Measurements from ENCODE around the gene ACOXL. TPM values are rescaled to one million over a fixed set of nuclear protein-coding genes. Genes with fewer than 3 reads are reported as not detected.

ACOXL gene
- total and polyA plus RNA-seq, 4 donors, result 0.13 TPM; not detected in 3

GRCh38 chr2:110793034-110793433 is 60.7 kb downstream of the ACOXL start:
- intact Hi-C loops (cut with DNase I), result no loop called here
- no peak for DNase-seq
- no peaks in the 10 kb centered on the region for H3K27me3 ChIP-seq (ENCODE audit: control insufficient read depth in 1 of 2, insufficient read depth in 2 of 2, low read length in 1 of 2)
- no peak overlapping the region for H3K27ac ChIP-seq (ENCODE audit: low read depth in 1 of 2, low read length in 2 of 2)
- no peak for ATAC-seq (ENCODE audit: low FRiP score)
- H3K4me3 ChIP-seq (ENCODE audit: low read length in 2 of 2), result no peak overlapping the region
- H3K4me1 ChIP-seq (ENCODE audit: control insufficient read depth in 1 of 2, insufficient read depth in 2 of 2, low read length in 2 of 2), result no peaks in the 10 kb centered on the region
- H3K36me3 ChIP-seq (ENCODE audit: control insufficient read depth in 1 of 2, insufficient read depth in 2 of 2, low read length in 1 of 2), result no peaks in the 10 kb centered on the region
- H3K9me3 ChIP-seq (ENCODE audit: control insufficient read depth, low read length), result no peaks in the 10 kb centered on the region
- WGBS, 2 donors, result 92 to 96% methylated on average over 4 of the region's 4 CpGs

GRCh38 chr2:110794390-110794789 is 62.0 kb downstream of the ACOXL start:
- H3K27me3 ChIP-seq (ENCODE audit: control insufficient read depth in 1 of 2, insufficient read depth in 2 of 2, low read length in 1 of 2), result no peaks in the 10 kb centered on the region
- H3K9me3 ChIP-seq (ENCODE audit: control insufficient read depth, low read length), result peaks cover 2% of the 10 kb centered on the region
- DNase-seq (no peak), ATAC-seq (ENCODE audit: low FRiP score) (no peak)
- WGBS, 2 donors, result 82 to 87% methylated on average over 4 of the region's 4 CpGs
- H3K36me3 ChIP-seq (ENCODE audit: control insufficient read depth in 1 of 2, insufficient read depth in 2 of 2, low read length in 1 of 2), result no peaks in the 10 kb centered on the region
- H3K4me3 ChIP-seq (ENCODE audit: low read length in 2 of 2), result no peak overlapping the region
- intact Hi-C loops (cut with DNase I), result no loop called here
- no peaks in the 10 kb centered on the region for H3K4me1 ChIP-seq (ENCODE audit: control insufficient read depth in 1 of 2, insufficient read depth in 2 of 2, low read length in 2 of 2)
- no peak overlapping the region for H3K27ac ChIP-seq (ENCODE audit: low read depth in 1 of 2, low read length in 2 of 2)

- DNase-seq (no peak), ATAC-seq (ENCODE audit: low FRiP score) (no peak)
- Histone ChIP-seq H3K36me3 (ENCODE audit: control insufficient read depth in 1 of 2, insufficient read depth in 2 of 2, low read length in 1 of 2) (no peaks in the 10 kb centered on the region), H3K27ac (ENCODE audit: low read depth in 1 of 2, low read length in 2 of 2) (no peak overlapping the region), H3K27me3 (ENCODE audit: control insufficient read depth in 1 of 2, insufficient read depth in 2 of 2, low read length in 1 of 2) (no peaks in the 10 kb centered on the region), H3K9me3 (ENCODE audit: control insufficient read depth, low read length) (peaks cover 2% of the 10 kb centered on the region), H3K4me1 (ENCODE audit: control insufficient read depth in 1 of 2, insufficient read depth in 2 of 2, low read length in 2 of 2) (no peaks in the 10 kb centered on the region), H3K4me3 (ENCODE audit: low read length in 2 of 2) (no peak overlapping the region)
- intact Hi-C loops (cut with DNase I), result no loop called here
- 95% methylated on average over 8 of the region's 8 CpGs for WGBS, 2 donors
Observed at GRCh38 chr2:110794951-110795350, 62.6 kb downstream of the ACOXL start.

DNA sequence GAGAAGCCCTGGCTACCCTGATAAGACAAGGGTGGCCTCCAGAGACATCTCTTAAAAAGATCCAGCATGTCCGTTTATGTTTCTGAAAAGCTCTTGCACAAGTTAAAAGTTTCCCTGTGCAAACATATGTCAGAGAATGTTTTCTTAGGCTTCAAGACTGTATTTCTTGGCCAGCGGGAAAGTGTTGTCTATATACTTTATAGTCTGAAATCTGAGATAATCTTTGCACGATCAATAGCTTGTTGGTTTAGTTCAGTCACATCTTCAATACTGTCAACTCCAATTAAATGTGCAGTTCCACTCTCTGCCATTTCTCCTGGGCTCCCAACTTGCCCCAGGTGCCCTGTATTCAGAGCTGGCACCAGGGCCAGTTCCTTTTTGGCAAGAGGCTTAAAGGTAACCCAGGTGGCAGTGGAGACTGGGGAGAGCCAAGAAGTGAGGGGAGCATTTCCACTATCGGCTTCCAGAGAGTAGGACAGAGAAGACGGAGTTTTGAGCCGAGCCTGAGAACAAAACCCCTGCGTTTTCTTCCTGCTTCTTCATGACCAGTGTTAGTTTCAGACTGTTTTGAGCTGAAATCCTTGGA is 64.4 kb downstream of the ACOXL start:
- Histone ChIP-seq H3K36me3 (ENCODE audit: control insufficient read depth in 1 of 2, insufficient read depth in 2 of 2, low read length in 1 of 2) (no peaks in the 10 kb centered on the region), H3K4me3 (ENCODE audit: low read length in 2 of 2) (no peak overlapping the region), H3K27ac (ENCODE audit: low read depth in 1 of 2, low read length in 2 of 2) (no peak overlapping the region), H3K9me3 (ENCODE audit: control insufficient read depth, low read length) (peaks cover 2% of the 10 kb centered on the region), H3K4me1 (ENCODE audit: control insufficient read depth in 1 of 2, insufficient read depth in 2 of 2, low read length in 2 of 2) (no peaks in the 10 kb centered on the region), H3K27me3 (ENCODE audit: control insufficient read depth in 1 of 2, insufficient read depth in 2 of 2, low read length in 1 of 2) (no peaks in the 10 kb centered on the region)
- intact Hi-C loops (cut with DNase I), result no loop called here
- ATAC-seq (ENCODE audit: low FRiP score) (peak; percentile 24), DNase-seq (no peak)
- 14 to 20% methylated on average over 7 of the region's 7 CpGs for WGBS, 2 donors

- no peak overlapping the region for H3K4me3 ChIP-seq (ENCODE audit: low read length in 2 of 2)
- no peaks in the 10 kb centered on the region for H3K4me1 ChIP-seq (ENCODE audit: control insufficient read depth in 1 of 2, insufficient read depth in 2 of 2, low read length in 2 of 2)
- H3K27ac ChIP-seq (ENCODE audit: low read depth in 1 of 2, low read length in 2 of 2), result no peak overlapping the region
- H3K9me3 ChIP-seq (ENCODE audit: control insufficient read depth, low read length), result peaks cover 3% of the 10 kb centered on the region
- DNase-seq (no peak), ATAC-seq (ENCODE audit: low FRiP score) (no peak)
- intact Hi-C loops (cut with DNase I), result no loop called here
- H3K27me3 ChIP-seq (ENCODE audit: control insufficient read depth in 1 of 2, insufficient read depth in 2 of 2, low read length in 1 of 2), result no peaks in the 10 kb centered on the region
- H3K36me3 ChIP-seq (ENCODE audit: control insufficient read depth in 1 of 2, insufficient read depth in 2 of 2, low read length in 1 of 2), result no peaks in the 10 kb centered on the region
- 97% methylated on average over 3 of the region's 3 CpGs for WGBS, 2 donors
Observed at GRCh38 chr2:110799376-110799775, 67.0 kb downstream of the ACOXL start.

- intact Hi-C loops (cut with DNase I), result no loop called here
- ATAC-seq (ENCODE audit: low FRiP score), result no peak
- Histone ChIP-seq H3K4me3 (ENCODE audit: low read length in 2 of 2) (no peak overlapping the region), H3K4me1 (ENCODE audit: control insufficient read depth in 1 of 2, insufficient read depth in 2 of 2, low read length in 2 of 2) (no peaks in the 10 kb centered on the region), H3K27ac (ENCODE audit: low read depth in 1 of 2, low read length in 2 of 2) (no peak overlapping the region), H3K9me3 (ENCODE audit: control insufficient read depth, low read length) (peaks cover 4% of the 10 kb centered on the region), H3K36me3 (ENCODE audit: control insufficient read depth in 1 of 2, insufficient read depth in 2 of 2, low read length in 1 of 2) (no peaks in the 10 kb centered on the region), H3K27me3 (ENCODE audit: control insufficient read depth in 1 of 2, insufficient read depth in 2 of 2, low read length in 1 of 2) (no peaks in the 10 kb centered on the region)
- DNase-seq, result no peak
- 68% methylated on average over 7 of the region's 7 CpGs for WGBS, 2 donors
Observed at GRCh38 chr2:110800611-110801402, 68.4 kb downstream of the ACOXL start.

GRCh38 chr2:110802208-110802932 is 70.0 kb downstream of the ACOXL start:
- 61 to 69% methylated on average over 3 of the region's 3 CpGs for WGBS, 2 donors
- DNase-seq (no peak), ATAC-seq (ENCODE audit: low FRiP score) (no peak)
- Histone ChIP-seq H3K36me3 (ENCODE audit: control insufficient read depth in 1 of 2, insufficient read depth in 2 of 2, low read length in 1 of 2) (no peaks in the 10 kb centered on the region), H3K4me3 (ENCODE audit: low read length in 2 of 2) (no peak overlapping the region), H3K27me3 (ENCODE audit: control insufficient read depth in 1 of 2, insufficient read depth in 2 of 2, low read length in 1 of 2) (no peaks in the 10 kb centered on the region), H3K4me1 (ENCODE audit: control insufficient read depth in 1 of 2, insufficient read depth in 2 of 2, low read length in 2 of 2) (no peaks in the 10 kb centered on the region), H3K9me3 (ENCODE audit: control insufficient read depth, low read length) (peaks cover 4% of the 10 kb centered on the region), H3K27ac (ENCODE audit: low read depth in 1 of 2, low read length in 2 of 2) (no peak overlapping the region)
- intact Hi-C loops (cut with DNase I), result no loop called here

GRCh38 chr2:110804433-110804832 is 72.1 kb downstream of the ACOXL start:
- Histone ChIP-seq H3K4me1 (ENCODE audit: control insufficient read depth in 1 of 2, insufficient read depth in 2 of 2, low read length in 2 of 2) (no peaks in the 10 kb centered on the region), H3K9me3 (ENCODE audit: control insufficient read depth, low read length) (peaks cover 3% of the 10 kb centered on the region), H3K27me3 (ENCODE audit: control insufficient read depth in 1 of 2, insufficient read depth in 2 of 2, low read length in 1 of 2) (no peaks in the 10 kb centered on the region), H3K4me3 (ENCODE audit: low read length in 2 of 2) (no peak overlapping the region), H3K27ac (ENCODE audit: low read depth in 1 of 2, low read length in 2 of 2) (no peak overlapping the region), H3K36me3 (ENCODE audit: control insufficient read depth in 1 of 2, insufficient read depth in 2 of 2, low read length in 1 of 2) (no peaks in the 10 kb centered on the region)
- intact Hi-C loops (cut with DNase I), result no loop called here
- no peak for ATAC-seq (ENCODE audit: low FRiP score)
- no peak for DNase-seq
- 96 to 98% methylated on average over 3 of the region's 3 CpGs for WGBS, 2 donors
